NCI-H2227 (cell line): ENCODE data around the gene SBK2.
"Not testable (repeated sequence)": the region's sequence is repeated elsewhere in the genome, so short reads cannot be mapped to it uniquely, and the experiment has no call there.

Source experiments
- DNase-seq: peaks from one replicate; lab custom pipeline; 2025; ENCODE audit not compliant: unreplicated experiment; lab: John Stamatoyannopoulos, UW

The SBK2 gene

DNA sequence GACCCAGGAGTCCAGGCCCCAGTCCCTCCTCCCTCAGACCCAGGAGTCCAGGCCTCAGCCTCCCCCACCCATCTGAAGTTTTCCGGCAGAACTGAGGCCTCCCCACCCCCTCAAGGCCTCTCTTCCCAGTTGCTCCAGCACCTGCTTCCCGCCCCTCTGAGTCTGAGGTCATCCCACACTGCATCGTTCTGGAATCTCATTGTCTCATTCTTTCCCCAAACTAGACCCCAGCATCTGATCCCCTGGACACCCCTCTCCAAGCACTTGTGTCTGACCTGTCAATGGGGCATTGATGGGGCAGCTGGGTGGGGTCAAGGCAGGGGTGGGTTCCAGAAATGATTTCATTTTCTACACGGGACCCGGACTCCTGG is 793 bp upstream of the SBK2 start:
- DNase-seq, result no peak

DNA sequence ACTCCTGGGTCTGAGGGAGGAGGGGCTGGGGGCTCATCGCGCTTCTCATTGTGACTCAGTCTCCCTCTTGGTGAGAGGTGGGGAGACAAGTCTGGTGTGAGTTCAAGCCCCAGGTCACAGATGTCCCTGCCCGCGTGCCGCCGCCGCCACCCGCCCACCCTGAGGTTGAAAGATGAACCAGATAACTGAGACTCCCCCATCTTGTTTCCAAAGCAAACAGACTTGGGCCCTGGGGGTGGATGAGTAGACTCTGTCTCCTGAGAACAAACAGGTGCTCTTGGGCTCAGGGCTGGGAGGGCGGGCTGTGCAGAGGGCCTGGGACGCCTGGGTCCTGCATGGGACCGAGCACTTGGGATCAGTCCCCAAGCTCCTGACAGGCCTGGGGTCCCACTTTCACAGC is 567 bp downstream of the SBK2 start:
- no peak for DNase-seq

DNA sequence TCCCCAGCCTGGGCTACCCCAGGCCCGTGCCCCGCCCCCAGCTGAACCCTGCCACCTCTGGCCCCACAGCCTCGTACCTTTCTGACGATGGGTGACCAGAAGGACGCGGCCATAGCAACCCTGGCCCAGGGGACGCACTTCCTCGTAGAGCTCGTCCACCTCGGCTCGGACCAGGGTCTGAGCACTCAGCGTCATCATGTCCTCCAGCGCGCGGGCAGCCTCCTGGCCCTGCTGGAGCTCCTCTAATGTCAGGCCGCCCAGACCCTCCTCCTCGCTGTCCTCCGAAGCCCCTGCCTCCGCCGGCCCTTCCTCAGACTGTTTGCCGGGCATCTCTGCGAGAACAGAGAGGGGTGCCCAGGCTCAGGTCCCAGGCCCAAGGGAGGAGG is 975 bp downstream of the SBK2 start:
- DNase-seq, result no peak

DNA sequence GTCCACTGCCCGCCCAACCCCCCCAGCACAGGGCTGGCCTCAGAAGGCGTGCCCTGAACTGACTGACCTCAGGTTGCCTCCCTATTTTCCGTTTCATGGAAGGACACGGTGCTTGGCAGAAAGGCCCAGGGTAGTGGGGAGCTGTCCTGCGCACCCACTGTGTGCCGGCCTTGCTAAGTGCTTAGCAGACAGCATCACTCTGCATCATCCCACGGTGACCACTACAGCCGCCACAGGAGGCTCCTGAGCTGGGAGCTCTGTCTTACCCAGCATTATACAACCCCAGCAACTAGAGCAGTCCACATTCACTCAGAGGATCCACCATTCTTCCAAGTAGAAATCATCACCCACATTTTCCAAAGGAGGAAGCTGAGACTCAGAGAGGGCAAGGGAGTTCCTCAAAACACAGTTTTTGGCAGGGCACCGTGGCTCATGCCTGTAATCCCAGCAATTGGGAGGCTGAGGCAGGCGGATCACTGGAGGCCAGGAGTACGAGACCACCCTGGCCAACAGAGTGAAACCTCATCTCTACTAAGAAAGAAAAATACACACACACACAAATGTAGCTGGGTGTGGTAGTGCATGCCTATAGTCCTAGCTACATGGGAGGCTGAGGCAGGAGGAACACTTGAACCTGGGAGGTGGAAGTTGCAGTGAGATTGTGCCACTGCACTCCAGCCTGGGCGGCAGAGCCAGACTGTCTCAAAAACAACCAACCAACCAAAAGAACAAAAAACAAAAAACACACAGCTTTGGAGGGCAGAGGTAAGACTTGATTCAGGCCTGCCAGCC is 1.6 kb downstream of the SBK2 start:
- DNase-seq, result no peak

DNA sequence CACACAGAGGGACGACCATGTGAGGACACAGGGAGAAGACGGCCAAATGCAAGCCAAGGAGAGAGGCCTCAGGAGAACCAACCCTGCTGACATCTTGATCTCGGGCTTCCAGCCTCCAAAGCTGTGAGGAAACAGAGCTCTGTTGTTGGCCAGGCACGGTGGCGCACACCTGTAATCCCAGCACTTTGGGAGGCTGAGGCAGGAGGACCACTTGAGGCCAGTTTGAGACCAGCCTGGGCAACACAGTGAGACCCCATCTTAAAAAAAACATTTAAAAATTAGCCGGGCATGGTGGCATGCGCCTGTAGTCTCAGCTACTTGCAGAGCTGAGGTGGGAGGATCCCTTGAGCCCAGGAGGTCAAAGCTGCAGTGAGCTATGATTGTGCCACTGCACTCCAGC is 2.7 kb downstream of the SBK2 start:
- DNase-seq, result not testable (repeated sequence)

DNA sequence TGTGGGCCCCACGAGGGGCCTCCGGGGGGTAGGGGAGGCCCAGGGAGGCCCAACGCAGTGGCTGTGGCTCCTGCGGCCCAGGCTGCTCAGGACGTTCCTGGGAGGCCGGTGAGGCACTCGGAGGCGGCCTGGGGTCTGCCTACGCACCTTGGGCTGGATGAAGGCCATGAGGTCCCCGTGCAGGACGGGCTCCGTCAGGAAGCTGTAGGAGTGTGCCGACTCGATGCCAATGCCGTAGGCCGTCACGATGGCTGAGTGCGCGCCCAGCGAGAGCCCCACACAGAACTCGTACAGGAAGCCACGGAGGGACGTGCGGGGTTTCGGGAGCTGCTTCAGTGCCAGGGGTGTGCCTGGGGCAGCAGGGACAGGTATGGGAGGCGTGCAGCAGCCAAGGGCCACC is 5.9 kb downstream of the SBK2 start:
- DNase-seq, result no peak

DNA sequence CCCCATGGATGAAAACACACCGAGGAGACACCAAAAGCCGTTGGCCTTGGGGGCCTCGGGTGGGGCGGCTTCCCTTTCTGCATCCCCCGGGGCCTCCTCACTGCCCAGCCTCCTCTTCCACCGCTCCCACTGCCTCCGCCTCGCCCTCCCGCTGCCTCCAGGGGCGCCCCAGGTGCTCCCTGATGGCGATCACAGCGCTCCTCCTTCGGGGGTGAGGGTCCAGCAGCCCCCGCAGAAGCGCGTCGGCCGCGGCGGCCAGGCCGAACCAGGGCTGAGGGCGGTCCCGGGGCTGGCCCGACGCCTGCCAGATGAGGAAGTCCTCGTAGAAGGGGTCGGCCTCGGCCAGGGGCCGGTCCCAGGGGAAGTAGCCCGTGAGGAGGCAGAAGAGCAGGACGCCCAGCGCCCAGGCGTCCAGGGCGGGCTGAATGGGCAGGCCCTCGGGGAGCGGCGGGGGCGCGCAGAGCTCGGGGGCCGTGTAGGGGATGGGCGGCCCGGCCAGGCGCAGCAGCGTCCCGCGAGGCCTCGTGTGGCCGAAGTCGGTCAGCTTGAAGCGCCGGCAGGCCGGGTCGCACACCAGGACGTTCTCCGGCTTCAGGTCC is 7.2 kb downstream of the SBK2 start:
- no peak for DNase-seq

DNA sequence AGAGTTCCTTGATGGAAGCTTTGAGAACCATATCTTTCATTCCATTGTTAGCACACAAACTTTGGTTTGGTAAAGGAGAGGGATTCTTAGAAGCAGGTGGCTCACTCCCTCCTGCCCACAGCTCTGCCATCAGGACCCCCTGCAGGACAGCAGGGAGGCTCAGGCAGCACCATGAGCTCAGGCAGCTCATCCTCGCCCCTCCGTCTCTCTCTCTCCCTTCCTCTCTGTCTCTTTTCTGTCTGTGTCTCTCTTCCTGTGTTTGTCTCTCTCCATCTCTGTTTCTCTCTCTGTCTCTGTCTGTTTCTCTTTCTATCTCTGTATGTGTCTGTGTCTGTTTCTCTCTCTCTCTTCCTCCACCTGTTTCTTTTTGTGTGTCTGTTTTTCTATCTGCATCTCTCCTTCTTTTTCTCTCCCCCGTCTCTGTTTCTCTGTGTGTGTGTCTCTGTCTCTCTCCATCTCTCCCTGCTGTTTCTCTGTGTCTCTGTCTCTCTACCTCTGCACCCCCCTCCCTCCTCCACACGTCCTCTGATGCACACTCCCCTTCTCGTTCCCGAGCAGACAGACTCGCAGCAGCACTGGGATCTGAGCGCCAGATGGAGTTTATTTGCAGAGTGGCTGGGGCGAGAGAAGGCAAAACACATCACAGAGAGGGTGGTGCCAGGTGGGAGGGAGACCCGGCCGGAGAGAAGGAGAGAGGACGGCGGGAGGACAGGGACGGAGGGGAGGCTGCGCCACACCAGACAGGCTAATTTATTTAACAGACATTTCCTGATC is 8.7 kb downstream of the SBK2 start:
- peak; percentile 89 for DNase-seq

DNA sequence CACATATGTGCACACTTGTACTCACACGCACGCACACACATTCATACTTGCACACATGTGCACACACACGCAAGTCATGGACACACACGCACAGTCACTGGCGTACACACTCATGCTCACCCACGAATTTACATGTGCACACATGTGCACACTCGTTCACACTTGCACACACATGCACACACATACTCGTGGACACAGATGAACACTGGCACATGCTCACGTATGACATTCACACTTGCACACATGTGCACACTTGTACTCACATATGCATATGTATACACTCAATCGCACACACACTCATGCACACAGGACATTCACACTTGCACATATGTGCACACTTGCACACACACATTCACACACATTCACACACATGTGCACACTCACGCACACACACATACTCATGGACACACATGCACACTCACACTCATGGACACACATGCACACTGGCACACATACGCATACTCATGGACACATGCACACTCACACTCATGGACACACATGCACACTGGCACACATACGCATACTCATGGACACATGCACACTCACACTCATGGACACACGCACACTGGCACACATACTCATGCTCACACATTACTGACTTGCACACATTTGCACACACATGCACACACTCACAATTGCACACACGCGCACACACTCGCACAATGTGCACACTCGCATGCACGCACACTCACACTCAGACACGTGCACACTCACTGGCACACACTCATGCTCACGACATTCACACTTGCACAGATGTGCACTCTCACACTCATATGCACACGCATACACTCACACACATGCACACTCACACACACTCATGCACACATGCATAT is 9.5 kb downstream of the SBK2 start:
- no peak for DNase-seq

DNA sequence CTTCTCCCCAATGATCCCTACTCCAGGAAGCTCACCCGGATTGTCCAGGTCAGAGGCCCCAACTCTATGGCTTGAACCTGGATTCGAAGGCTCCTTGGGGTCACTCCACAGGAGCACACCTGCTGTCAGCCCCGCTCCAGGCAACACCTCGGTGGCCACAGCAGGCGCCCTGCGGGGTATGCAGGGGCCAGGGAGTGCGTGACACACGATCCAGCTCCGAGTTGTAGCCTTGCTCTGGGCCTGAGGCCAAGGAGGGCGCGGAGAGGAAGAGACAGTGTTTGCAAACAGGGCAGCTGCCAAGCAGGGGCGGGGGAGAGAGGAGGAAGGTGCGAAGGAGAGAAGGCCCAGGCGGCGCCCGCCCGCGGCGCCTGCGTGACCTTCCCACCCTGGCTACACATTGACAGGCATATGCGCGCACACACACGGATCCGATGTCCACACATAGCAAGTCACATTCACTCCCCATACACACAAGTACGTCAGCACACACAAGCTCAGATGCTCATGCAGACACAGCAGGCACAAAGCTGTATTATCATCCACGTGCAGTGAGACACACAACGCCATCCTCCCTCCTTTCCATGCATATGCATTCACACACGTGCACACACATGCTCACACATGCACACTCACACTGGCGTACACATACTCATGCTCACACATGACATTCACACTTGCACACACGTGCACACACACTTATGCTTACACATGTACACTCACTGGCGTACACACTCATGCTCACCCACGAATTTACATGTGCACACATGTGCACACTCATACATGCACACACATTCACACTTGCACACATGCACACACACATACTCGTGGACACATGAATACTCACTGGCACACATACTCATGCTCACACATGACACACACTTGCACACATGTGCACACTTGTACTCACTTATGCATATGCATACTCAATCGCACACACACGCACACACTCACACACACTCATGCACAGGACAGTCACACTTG is 10.4 kb downstream of the SBK2 start:
- DNase-seq, result peak; percentile 69

DNA sequence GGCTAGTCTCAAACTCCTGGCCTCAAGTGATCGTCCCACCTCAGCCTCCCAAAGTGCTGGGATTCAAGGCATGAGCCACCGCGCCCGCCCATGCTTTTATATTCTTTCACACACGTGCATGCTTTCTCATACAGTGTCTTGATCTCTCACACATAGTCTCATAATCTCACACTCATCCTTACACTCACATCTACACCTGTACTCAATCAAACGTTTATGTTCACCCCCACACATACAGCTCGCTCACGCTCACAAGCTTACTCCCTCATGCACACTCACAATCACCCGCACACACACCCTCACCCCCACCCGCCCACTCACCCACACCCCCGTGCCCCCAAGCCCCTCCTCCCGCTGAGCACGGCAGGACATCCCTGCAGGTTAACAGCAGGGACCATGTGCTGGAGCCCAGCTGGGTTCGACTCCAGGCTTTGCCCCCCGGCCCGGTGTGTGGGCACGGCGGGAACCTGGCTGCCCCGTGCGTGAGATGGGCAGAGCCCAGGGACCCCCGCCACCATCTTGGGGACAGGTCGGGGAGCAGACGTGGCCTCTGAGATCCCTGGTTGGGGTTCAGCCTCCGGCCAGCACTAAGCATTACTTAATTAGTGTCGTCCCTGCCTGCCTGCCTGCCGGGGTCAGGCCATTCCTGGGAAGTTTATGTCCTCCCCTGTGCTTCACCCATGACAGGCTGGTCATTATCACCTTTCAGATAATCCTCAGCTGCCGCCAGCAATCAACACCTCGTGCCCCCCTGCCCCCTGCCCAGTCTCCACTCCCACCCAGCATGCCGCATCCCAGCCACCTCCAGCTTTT is 11.4 kb downstream of the SBK2 start:
- DNase-seq, result no peak

DNA sequence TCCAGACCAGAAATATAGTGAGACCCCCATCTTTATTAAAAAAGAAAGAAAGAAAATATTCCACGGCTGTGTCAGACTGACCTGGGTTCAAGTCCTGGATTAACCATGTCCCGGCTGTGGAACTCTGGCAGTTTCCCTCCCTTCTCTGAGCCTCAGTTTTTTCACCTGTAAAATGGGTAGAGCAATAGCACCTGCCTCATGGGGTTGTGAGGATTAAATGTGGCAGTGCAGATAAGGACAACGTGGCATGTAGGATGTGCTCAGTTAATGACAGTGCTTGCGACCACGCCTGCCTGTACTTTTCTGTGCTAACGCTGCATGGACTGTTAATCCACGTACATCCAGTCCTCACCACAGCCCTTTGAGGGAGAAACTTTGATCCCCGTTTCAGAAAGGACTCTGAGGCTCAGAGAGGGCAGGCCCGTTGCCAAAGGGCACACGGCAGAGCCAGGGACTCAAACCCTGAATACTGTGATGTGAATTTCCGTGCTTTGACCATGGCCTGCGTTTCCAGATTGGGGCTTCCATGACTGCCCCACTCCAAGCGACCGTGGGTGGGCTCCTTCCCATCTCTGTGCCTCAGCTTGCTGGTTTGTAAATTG is 16.1 kb downstream of the SBK2 start:
- no peak for DNase-seq

DNA sequence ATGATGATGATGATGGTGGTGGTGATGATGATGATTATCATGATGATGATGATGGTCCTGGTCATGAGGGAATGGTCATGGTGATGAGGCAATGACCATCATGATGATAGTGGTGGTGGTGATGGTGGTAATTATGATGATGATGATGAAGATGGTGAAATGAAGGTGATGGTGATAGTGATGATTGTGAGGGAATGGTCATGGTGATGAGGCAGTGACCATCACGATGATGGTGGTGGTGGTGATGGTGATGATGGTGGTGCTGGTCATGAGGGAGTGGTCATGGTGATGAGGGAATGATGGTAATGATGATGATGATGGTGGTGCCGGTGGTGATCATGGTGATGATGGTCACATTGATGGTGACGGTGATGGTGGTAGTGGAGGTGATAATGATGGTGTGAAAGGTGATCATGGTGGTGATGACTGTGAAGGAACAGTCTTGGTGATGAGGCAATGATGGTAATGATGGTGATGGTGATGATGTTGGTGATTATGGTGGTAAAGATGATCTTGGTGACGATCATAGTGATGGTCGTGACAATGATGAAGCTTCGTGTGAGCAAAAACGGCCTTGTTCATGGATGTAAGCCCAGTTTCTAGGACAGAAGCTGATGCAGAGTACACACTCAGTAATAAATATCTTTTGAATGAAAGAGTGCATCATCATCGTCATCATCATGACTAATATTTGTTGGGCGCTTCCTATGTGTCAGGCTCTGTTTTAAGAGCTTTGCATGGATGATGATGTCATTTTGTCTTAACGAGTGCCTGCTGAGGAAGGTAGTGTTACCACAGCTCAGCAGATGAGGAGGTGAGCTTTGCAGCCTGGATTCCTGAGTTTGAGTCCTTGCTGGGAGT is 17.3 kb downstream of the SBK2 start:
- DNase-seq, result no peak

DNA sequence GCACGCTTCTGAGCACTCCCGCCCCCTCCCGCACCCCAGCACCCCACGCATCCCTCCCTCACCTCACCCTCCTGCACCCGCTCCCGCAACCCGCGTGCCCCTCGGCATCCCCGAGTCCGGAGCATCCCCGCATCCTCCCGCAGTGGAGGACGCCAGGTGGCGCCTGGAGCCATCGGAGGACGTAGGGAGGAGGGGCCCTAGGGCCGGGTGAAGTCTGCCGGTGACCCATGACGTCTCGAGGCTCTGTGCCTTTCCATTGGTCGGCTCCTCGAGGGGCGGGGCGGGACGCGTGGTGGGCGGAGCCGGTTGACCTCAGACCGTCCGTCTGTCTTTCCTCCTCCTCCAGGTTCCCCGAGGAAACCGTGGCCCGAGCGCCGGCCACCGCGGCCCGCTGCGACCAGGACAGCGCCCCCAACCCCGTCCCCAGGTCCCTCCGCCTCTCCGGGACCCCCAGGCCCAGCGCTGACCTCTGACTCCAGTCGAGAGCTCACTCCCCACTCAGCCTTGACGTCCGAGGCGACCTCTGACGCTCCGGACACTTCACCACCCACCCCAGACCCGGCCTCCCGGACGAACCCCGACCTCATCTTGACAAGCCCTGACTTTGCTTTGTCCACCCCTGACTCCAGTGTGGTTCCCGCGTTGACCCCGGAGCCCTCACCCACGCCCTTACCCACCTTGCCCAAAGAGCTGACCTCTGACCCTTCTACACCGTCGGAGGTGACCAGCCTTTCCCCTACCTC is 19.9 kb downstream of the SBK2 start:
- DNase-seq, result peak; percentile 99

DNA sequence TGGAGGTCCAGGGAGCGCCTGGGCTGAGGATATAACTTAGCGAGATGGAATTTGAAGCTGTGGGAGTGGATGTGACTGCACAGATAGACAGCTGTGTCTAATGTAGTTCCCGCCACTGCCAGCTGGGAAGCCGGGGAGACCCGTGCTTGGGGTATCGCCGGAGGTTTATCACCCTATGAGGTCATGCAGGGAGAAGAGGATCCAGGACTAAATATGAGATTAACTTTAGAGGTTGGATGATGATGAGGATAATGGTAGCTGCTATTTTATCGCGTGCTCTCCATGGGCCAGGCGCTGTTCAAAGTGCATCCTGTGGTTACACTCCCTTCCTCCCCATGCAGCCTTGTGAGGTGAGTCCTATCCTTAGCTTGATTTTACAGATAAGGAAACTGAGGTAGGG is 28.8 kb downstream of the SBK2 start:
- DNase-seq, result no peak

DNA sequence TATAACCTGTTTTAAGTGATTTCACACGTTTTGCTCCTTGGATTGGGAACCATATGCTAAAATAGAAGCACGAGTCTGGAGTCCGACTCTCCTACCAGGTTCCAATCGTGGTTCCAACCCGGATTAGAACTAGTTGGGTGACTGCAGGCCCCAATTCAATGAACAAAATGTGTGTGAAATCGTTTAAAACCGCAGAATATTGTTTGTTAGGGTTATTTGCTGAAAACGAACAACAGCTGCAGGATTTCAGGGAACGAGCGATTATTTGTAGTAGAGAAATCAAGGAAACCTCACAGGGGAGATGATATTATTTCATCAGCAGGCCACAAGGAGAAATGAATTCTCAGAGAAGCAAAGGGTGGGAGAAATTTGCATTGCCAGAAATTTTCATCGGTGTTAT is 32.0 kb downstream of the SBK2 start:
- no peak for DNase-seq

DNA sequence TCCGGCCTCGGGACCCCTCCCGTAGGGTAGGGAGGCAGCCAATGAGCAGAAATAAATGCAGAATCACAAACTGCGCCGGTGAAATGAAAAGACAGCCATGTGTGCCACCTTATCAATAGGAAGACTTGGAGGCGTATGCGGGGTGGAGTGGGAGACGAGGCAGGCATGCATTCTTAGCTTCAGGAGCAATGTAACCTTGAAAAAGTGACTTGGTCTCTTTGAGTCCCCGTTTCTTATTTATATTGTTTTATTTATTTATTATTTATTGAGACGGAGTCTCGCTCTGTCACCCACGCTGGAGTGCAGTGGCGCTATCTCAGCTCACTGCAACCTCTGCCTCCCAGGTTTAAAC is 32.7 kb downstream of the SBK2 start:
- no peak for DNase-seq
